ENCODE results near the gene AGAP5.
"Not testable (repeated sequence)": the region's sequence is repeated elsewhere in the genome, so short reads cannot be mapped to it uniquely, and the experiment has no call there.

Gene AGAP5

DNA sequence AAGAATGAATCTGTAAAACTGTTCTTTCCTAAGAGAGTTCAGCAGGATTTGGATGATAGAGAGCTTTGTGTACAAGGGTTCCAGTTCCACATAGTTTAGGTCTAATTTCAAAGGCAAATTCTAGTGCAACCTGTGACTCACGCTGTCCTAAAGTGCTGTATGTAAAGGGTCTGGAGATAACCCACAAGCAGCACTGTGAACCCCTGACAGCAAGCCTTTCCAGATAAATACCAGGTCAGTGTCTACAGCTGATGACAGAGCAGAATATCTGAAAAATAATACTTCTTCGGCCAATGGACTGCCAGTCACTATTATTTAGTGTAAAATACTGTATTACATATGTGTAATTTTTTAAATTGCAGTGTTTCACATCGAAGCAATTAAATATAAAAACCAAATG lies 16.0 kb upstream of the AGAP5 start:
- not testable (repeated sequence) for DNase-seq

DNA sequence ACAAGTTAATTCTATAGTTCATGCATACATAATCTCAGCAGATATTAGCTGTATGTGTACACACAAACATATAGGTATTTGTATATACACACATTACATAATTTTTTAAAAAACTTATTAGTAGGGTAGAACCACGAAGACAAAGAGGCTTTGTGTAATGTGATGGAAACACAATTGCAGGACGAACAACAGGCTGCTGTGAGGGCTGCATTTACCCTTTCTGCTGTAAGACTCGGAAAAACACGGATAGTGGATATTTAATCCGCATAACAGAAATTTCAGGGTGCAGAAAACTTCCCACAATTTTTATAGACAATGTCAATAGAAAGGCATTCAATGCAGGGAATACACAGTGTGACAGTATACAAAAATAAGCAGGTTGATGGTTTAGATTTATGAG lies 13.8 kb upstream of the AGAP5 start:
- DNase-seq, result not testable (repeated sequence)

DNA sequence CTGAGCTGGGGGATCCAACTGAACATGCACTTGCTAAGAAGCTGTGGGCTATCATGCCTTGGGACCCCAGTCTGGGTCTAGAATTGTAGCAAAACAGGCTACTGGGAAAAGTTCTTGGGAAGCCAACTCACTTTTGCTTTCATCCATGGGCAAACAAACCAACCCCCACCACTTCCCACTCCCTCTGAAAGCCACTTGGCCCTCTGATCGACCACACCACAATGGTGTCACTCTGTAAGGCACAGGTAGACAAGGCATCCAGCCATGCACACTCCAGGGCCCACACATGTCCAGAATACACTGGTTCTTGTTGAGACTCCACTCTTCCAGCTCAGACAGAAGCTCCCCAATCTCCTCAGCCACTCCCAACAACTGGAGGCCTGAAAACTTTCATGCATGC lies 10.2 kb upstream of the AGAP5 start:
- DNase-seq, result not testable (repeated sequence)

DNA sequence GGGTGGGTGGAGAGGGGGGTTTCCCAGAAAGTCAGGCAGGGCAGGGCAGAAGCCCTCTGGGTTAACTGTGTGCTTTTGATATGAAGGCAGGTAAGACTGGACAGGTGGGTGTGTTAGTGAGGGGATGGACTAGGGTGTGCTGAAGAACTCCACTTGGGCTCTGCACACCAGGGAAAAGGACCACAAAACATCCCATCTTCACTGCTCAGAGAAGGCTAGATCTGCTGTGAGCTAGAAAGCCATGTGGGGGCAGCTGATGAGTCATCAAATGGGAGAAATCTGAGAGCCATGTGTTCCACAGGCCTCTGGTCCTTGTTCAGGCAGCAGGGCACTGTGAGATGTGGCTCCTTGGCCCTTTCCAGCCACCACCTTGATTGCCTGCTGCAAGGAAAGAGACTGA lies 9.7 kb upstream of the AGAP5 start:
- not testable (repeated sequence) for DNase-seq

DNA sequence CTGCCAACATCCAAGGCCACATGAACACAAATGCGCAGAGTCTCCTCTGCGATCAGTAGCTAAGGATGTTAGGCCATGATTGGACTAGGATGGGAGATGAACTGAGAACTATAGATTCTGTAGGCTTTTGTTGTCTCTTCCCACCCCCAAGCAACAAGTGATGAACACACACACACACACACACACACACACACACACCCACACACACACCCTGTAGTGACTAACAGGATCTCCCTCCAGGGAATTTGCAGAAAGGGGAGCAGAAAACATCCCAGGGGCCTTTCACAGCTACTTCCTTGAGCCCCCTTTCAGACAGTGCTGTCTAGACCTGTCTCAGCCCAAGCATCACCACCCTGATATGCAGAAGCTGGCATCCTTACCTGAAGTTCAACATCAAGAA lies 8.6 kb upstream of the AGAP5 start:
- not testable (repeated sequence) for DNase-seq

DNA sequence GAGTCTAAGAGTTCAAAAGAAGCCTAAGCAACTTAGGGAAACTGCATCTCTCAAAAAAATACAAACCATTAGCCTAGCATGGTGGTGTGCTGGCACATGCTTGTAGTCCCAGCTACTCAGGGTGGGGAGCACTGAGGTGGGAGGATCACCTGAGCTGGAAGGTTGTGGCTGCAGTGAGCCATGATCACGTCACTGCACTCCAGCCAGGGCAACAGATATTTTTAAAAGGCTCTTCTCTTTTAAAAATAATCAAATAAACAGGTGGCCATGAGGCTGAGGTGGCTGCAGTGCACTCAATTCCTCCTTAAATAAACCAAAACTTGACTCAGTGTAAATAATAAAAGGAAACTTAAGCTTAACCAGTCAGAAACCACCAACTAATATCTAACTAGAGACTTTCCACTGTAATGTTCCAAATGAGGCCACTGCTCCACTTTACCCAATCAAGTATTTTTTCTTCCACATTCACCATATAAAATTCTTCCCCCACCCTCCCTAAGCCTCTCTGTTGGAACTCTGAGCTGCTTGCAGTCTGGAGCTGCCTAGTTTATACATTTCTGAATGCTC lies 7.7 kb upstream of the AGAP5 start:
- DNase-seq, result not testable (repeated sequence)

DNA sequence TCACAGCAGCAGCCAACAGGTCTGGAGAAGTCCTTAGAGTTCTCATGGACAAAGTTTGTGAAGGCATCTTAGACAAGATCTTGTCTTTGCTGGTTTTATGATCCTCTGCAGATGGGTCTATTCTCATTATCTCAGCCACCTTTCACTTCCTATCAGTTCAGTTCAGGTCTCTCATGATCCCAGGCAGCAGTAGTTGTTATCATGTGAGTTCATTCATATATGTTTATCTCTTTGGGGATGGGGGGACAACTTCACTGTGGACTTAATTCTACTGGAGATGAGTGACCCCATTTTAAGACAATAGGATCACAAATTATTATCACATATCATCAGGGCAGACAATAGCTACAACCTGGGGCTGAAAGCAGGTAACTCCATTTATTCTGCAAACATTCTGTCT lies 6.0 kb upstream of the AGAP5 start:
- not testable (repeated sequence) for DNase-seq

DNA sequence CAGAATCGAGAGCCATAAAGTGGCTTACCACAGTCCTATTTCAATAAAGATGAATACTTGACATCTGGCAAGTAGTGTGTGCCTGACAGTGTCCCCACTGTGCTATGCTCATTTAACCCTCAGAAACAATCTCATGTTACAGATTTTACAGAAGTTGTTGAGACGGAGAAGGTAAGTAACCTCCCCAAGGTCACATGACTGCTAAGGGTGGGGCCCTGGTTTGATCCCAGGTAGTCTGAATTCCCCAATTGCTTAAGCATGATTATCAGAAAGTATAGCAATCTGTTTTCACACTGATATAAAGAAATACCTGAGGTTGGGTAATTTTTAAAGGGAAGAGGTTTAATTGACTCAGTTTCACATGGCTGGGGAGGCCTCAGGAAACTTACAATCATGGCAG lies 910 bp upstream of the AGAP5 start:
- DNase-seq, result not testable (repeated sequence)

DNA sequence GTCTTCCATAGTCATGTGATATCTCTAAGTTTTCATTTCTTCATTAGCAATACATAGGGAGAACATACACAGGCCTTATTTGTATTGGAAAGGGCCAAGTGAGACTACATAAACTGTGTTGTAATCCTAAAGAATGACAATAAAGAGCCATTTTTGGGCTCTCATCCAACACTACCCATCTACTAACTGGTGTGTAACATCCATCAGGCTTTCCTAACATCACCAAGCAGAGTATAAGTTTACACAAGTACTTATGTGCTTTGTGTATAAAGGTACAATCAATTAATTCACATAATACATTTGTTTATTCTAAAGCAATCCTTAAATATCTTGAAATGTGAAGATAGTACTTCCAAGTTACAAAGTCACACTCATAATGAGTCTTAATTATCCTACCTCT lies 2.6 kb downstream of the AGAP5 start:
- not testable (repeated sequence) for DNase-seq

DNA sequence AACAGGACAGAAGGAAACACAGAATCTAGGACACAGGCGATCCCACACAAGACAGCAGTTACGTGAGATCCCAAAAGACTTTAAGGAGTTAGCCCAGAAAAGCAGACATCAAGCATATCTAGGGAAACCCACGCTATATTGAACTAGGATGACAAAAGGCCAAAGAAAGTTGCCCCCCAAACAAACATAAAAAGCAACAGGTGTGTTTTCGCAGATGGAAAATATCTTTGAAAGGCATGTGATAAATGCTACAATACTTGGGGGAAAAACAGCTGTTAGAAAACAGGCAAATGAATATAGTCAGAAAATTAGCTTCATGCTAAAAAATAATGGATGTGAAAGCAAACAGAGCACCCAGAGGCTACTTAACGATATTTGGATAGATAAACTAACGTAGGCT lies 7.2 kb downstream of the AGAP5 start:
- DNase-seq, result not testable (repeated sequence)

DNA sequence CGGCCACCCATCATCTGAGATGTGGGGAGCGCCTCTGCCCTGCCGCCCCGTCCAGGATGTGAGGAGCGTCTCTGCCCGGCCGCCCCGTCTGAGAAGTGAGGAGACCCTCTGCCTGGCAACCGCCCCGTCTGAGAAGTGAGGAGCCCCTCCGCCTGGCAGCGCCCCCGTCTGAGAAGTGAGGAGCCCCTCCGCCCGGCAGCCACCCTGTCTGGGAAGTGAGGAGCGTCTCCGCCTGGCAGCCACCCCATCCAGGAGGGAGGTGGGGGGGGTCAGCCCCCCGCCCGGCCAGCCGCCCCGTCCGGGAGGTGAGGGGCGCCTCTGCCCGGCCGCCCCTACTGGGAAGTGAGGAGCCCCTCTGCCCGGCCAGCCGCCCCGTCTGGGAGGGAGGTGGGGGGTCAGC lies 8.3 kb downstream of the AGAP5 start:
- not testable (repeated sequence) for DNase-seq

DNA sequence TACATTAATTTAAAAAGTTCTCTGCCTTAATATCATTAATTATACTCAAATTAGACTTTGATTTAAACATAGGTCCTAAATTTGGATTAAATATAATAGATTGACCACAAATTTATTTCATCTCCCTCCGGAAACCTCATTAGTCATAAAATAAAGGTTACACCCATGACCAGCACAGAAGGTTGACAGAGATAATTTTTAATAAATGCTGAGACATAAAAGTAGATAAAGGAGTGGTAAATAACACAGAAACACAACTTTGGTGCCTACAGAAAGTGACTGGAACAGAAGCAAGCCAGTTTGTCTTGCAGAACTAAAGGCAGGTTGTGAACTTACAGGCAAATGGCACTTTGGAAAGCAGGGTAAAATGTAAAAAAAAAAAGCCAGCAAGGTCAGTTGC lies 10.3 kb downstream of the AGAP5 start:
- DNase-seq, result not testable (repeated sequence)

DNA sequence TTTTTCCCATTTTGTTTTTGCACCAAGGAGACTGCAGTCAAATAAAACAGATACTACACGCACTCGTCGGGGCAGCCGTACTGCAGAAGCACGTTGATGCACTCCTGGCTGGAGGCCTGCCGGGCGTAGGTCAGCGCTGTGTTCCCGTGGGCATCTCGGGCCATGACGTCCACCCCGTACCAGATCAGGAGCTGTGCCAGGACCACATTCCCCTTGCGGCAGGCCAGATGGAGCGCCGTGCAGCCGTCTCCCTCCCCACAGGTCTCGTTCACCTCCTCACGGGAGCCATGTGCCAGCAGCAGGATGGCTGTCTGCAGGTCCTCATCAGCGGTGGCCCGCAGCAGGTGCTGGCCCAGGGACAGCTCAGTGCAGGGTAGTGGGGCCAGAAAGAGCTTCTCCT lies 23.4 kb downstream of the AGAP5 start:
- not testable (repeated sequence) for DNase-seq

DNA sequence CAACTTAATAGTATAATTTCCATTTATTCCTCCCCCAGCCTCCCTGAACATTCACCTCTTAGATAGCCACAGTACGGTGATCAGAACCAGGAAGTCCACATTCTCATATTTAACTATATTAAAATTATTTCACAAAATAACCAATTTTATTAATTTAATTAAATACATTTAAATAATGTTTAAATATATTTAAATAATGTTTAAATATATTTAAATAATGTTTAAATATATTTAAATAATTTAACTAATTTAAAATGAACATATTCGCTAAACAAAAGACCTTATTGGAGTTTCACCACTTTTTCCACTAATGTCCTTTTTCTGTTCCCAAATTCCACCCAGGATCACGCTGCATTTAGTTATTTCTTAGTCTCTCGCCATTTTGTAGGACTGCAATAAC lies 29.5 kb downstream of the AGAP5 start:
- DNase-seq, result not testable (repeated sequence)

DNA sequence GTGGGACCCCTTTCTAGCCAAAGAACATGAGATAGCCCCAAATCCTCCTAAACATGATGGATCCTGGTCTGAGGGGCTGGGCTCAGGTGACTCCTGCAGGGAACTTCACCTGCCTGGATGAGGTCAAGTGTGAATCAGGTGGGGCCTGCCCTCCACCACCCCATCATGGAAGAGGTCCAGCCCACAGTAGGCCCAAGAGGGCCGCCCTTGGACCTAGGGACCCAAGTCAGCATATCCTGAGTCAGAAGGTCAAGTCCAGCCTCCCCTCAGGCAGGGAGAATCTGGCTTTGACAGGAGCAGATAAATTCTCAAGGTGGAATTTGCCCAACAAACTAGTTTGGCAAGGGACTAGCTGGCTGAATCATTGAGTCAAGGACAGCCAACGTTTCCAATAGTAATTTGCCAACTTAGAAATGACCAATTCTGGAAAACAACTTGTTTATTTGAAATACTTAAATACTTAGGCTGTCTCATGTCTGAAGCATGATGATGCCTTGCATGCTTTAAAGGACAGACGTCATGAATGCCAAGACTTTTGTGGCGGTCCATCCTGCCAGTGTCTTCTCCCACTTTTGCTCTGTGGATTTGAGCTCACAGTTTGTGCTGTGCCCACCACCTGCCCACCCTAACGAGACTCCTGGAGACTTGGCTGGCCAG lies 31.6 kb downstream of the AGAP5 start:
- DNase-seq, result not testable (repeated sequence)

DNA sequence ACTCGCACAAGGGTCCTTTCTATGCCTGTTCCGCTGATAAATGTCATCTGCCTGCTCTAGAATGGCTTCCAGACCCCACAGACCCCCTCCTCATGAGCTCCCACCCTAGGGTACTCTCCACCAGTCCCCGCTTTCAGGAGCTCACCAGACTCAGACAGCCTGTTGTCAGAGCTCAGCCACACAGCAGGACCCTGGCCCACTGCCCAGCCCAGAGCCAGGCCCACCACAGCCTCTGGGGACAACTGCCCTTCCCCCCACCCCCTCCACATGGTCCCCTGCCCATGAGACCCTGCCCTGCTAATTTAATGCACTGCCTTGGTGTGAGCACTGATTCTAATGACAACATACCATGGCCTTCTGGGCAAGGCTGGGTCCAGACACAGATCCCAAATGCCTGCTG lies 32.3 kb downstream of the AGAP5 start:
- DNase-seq, result not testable (repeated sequence)

DNA sequence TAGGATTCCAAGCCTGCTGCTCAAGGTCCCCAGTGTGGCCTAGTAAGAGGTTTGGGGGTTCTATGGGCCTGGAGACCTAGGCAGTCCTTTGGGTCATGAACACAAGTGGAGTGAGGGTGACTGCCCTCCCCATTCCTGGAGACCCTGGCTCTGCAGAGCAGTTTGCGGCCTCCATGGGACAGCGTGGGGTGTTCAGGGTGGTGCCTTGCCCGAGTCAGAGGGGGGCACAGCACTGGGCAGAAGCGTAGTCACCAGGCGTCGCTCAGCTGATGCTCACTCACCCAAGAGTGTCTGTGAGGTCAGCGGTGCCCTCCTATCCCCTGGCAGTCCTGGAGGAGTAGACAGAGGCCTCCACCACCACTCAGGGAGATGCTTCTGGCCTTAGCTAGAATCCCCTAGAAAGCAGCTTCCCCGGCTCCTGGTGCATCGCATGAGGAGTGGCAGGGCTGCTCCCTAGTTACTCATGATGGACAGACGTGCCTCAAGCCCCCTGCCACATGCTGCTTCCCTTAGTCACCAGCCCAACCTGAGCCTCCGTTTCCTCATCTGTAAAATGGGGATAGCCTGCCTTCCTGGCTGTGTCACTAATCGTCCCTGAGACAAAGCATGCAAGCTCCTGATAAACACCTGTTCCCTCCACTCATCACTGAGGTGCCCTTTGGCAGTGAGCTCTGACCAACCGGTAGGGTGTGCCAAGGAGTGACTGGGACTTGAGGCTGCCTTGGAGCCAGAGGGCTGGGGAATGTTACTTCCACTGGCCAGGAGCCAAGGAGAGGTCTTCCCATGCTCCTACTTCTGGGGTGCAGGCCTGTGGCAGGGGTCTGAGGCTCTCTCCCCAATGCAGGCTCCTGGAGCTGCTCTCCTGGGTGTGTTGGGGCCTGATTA lies 33.5 kb downstream of the AGAP5 start:
- DNase-seq, result not testable (repeated sequence)

DNA sequence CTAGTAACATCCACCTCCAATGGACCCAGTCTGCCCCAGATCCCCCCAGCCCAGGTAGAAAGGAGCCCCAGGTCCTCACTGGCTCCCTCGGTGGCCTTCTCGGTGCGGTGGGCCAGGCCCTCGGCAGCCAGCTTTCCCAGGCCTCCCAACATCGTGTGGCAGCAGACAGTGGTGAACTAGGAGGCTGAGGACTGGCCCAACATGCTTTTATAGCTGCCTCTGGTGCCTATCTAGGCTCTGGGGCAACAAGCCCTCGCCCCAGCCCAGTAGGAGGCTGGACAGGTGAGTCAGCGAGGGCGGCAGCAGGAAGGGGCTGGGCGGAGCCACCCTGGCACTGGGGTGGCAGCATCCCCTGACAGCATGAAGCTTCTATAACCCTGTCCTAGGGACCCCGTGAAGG lies 34.3 kb downstream of the AGAP5 start:
- not testable (repeated sequence) for DNase-seq

DNA sequence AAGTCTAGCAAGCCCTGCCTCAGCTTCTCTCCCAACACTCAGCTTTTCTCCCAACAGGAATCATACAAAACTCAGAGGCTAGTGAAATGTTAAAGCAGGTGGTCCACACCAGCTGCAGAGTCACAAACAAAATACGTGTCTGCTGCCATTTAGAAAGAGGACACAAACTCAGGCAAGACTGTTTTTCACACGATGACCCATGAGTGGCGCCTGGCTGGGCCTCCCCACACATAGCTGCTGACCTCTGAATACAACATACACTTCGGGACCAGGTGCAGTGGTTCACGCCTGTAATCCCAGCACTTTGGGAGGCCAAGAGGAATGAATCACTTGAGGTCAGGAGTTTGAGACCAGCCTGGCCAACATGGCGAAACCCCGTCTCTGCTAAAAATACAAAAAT lies 35.2 kb downstream of the AGAP5 start:
- not testable (repeated sequence) for DNase-seq

DNA sequence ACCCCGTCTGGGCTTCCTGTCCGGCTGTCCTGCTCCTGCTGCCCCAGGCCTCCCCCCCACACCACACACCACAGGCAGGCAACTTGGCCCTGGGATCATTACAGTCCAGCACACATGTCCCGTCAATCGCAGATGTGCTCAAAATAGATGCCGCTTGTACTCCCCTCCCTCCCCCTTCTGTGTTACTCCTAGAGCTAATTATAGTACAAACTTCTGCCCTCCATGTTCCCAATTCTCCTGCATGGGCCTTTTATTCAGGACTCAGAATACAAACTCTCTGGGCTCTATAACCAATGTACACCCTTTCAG lies 42.0 kb downstream of the AGAP5 start, which contains the start of gene SYNPO2L:
TSS of gene SYNPO2L (minus strand) at position 40 of the 309 bp plus-strand sequence. CDS start 107 bp downstream, outside the sequence.
- DNase-seq, result no peak

DNA sequence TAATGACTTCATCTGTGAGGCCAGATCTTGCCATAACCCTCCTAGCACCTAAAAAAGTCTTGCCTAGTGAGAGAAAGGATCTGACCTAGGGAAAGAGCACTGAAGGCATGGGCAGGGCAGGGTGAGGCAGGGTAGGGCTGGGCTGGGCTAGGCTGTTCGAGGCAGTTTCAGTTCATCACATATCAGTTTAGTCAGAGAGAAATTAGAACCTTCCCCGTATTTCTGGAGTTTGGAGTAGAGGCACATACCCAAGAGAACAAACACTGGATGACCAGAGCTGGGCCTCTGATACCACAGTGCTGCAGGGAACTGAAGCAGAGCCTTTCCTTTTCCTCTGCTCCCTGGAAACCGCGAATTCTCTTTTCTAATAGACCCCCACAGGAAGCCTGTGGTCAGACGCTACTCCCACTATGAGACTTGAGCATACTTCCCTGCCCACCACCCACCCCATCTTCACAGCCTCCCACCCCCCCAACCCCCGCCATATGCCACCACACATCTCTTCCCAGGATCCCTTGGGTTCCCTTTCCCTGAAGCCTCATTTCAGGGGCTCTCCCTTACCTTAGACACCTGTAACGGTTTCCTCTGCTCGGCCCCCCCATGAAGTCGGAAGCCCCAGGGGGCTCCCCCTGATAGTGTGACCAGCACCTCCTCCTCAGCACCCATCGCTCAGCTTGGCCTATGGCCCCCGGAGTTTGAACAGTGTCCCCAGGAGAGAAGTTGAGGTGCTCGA lies 42.5 kb downstream of the AGAP5 start:
- DNase-seq, result no peak

DNA sequence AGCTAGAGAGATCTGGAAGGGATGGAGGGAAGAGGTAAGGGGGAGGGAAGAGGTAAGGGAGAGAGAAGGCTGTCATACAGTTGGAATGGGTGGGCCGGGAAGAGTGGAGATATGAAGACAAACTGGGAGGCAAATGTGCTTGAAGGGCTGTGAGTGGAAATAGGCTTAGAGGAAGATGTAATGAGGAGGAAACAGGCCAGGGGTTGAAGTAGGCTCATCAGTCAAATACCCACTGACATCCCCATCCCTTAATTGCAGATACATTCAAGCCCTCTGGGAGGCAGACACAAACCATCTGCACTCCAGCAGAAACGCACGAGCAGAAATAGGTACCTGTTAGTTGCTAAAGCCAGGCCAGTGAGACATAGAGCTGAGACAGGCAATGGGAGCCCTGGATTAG lies 44.2 kb downstream of the AGAP5 start:
- DNase-seq, result no peak

DNA sequence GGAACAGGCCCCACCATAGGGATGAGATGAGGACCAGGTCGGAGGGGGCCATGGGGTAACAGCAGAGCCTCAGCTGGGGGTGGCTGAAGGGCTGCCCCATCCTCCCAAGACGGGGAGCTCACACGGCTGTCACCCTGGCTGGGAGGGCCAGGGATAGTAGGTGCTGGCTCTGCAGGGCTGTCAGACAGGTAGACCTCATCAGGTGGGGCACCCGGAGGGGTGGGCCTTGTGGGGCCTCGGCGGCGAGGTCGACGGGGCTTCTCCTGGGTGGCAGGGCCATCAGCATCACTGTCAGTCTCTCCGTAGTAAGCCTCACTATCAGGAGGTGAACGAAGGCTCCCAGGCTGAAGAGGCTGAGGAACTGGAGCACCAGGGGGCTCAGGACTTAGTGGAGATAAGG lies 44.7 kb downstream of the AGAP5 start:
- no peak for DNase-seq
